Nephron progenitor cell (in vitro differentiated cells): ENCODE measurements around the gene ANKRD44.
"Not testable (repeated sequence)": the region's sequence is repeated elsewhere in the genome, so short reads cannot be mapped to it uniquely, and the experiment has no call there.

Experiments
- DNase-seq: peaks from one replicate; pipeline ENCODE4 v3.0.0; 2021
- H3K27ac Mint-ChIP-seq: 2 replicates; pipeline ENCODE4 v1.8.0; 2021; ENCODE audit warnings: mild to moderate bottlenecking, moderate library complexity, mixed read lengths
- H3K27me3 Mint-ChIP-seq: 2 replicates; pipeline ENCODE4 v1.8.0; 2021; ENCODE audit warnings: mild to moderate bottlenecking, low read depth, mixed read lengths; ENCODE audit not compliant: poor library complexity
- H3K36me3 Mint-ChIP-seq: 2 replicates; pipeline ENCODE4 v1.8.0; 2021; ENCODE audit warnings: low read depth, mixed read lengths
- H3K4me1 Mint-ChIP-seq: 2 replicates; pipeline ENCODE4 v1.8.0; 2021; ENCODE audit warnings: mixed read lengths
- H3K4me3 Mint-ChIP-seq: 2 replicates; pipeline ENCODE4 v1.8.0; 2021; ENCODE audit warnings: mild to moderate bottlenecking, moderate library complexity, mixed read lengths
- H3K9me3 Mint-ChIP-seq: 2 replicates; pipeline ENCODE4 v1.8.0; 2021; ENCODE audit warnings: mild to moderate bottlenecking, moderate library complexity, mixed read lengths
- TF ChIP-seq, protein P1 (sequence below): fragments of 200-600 bp; sonication (generic); IDR thresholded peaks from 2 replicates; pipeline ENCODE4 v1.5.0; 2021; ENCODE audit warnings: antibody characterized with exemption

Gene ANKRD44

DNA sequence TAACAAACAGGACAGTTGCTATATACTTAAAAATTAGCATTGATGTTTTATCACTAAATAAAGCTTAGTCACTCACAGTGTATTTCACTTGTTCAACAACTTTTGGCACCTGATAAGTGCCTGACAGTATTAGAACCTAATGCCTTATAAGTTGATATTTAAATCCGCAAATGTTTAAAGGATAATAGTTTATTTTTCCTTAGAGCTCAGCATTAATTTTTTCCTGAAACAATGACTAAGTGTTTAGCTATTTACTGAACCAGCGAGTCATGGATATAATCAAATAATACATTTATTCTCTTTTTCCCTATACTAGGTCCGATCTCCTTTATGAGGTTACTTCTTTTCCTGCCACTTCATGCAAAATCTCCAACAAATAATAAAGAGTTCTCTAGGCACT, 238.0 kb downstream of the ANKRD44 start:
- Mint-ChIP-seq H3K4me1 (no peaks in the 10 kb centered on the region), H3K4me3 (no peak overlapping the region), H3K9me3 (no peaks in the 10 kb centered on the region), H3K27me3 (peaks cover 21% of the 10 kb centered on the region), H3K27ac (no peak overlapping the region), H3K36me3 (no peaks in the 10 kb centered on the region)
- DNase-seq, result no peak
- TF ChIP-seq, protein P1, sequence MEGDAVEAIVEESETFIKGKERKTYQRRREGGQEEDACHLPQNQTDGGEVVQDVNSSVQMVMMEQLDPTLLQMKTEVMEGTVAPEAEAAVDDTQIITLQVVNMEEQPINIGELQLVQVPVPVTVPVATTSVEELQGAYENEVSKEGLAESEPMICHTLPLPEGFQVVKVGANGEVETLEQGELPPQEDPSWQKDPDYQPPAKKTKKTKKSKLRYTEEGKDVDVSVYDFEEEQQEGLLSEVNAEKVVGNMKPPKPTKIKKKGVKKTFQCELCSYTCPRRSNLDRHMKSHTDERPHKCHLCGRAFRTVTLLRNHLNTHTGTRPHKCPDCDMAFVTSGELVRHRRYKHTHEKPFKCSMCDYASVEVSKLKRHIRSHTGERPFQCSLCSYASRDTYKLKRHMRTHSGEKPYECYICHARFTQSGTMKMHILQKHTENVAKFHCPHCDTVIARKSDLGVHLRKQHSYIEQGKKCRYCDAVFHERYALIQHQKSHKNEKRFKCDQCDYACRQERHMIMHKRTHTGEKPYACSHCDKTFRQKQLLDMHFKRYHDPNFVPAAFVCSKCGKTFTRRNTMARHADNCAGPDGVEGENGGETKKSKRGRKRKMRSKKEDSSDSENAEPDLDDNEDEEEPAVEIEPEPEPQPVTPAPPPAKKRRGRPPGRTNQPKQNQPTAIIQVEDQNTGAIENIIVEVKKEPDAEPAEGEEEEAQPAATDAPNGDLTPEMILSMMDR, result no peak

GRCh38 chr2:197071790-197072436, 238.7 kb downstream of the ANKRD44 start:
- no peak overlapping the region for H3K4me3 Mint-ChIP-seq
- peaks cover under 1% of the 10 kb centered on the region for H3K9me3 Mint-ChIP-seq
- H3K27me3 Mint-ChIP-seq, result peaks cover 21% of the 10 kb centered on the region
- no peak for DNase-seq
- no peaks in the 10 kb centered on the region for H3K4me1 Mint-ChIP-seq
- H3K27ac Mint-ChIP-seq, result no peak overlapping the region
- TF ChIP-seq, protein P1, result no peak
- H3K36me3 Mint-ChIP-seq, result no peaks in the 10 kb centered on the region

GRCh38 chr2:197071213-197071612, 239.4 kb downstream of the ANKRD44 start:
- TF ChIP-seq, protein P1, result no peak
- H3K27me3 Mint-ChIP-seq, result peaks cover 21% of the 10 kb centered on the region
- no peak overlapping the region for H3K27ac Mint-ChIP-seq
- no peak for DNase-seq
- H3K4me3 Mint-ChIP-seq, result no peak overlapping the region
- no peaks in the 10 kb centered on the region for H3K36me3 Mint-ChIP-seq
- no peaks in the 10 kb centered on the region for H3K4me1 Mint-ChIP-seq
- peaks cover 7% of the 10 kb centered on the region for H3K9me3 Mint-ChIP-seq

GRCh38 chr2:197069958-197070357, 240.6 kb downstream of the ANKRD44 start:
- no peak for DNase-seq
- Mint-ChIP-seq H3K36me3 (no peaks in the 10 kb centered on the region), H3K4me1 (no peaks in the 10 kb centered on the region), H3K27me3 (peaks cover 17% of the 10 kb centered on the region), H3K27ac (no peak overlapping the region), H3K9me3 (peaks cover 18% of the 10 kb centered on the region), H3K4me3 (no peak overlapping the region)
- TF ChIP-seq, protein P1, result no peak

- H3K4me3 Mint-ChIP-seq, H3K36me3 Mint-ChIP-seq, H3K4me1 Mint-ChIP-seq, DNase-seq, H3K27ac Mint-ChIP-seq, H3K27me3 Mint-ChIP-seq: not testable (repeated sequence)
- peaks cover 40% of the 10 kb centered on the region for H3K9me3 Mint-ChIP-seq
These were observed 248.0 kb downstream of the ANKRD44 start for GRCh38 chr2:197062574-197062973.

GRCh38 chr2:197059477-197059876, 251.1 kb downstream of the ANKRD44 start:
- no peak overlapping the region for H3K4me3 Mint-ChIP-seq
- H3K27ac Mint-ChIP-seq, result no peak overlapping the region
- no peak for DNase-seq
- H3K27me3 Mint-ChIP-seq, result peaks cover 2% of the 10 kb centered on the region
- no peaks in the 10 kb centered on the region for H3K36me3 Mint-ChIP-seq
- no peaks in the 10 kb centered on the region for H3K4me1 Mint-ChIP-seq
- TF ChIP-seq, protein P1, result no peak
- peaks cover 40% of the 10 kb centered on the region for H3K9me3 Mint-ChIP-seq
